ENCODE results near the gene KIFC1. TPM values are rescaled to one million over a fixed set of nuclear protein-coding genes. Genes with fewer than 3 reads are reported as not detected.

The KIFC1 gene
- total and polyA plus RNA-seq, 9 of the 15 experiments (the other 6 are each of a cell fraction or from before 2014, with no cell fraction given) = 1.3 to 95.2 (median 76.9) TPM

- FAIRE-seq = peak; percentile 29
- no peaks in the 10 kb centered on the region for H3K79me2 ChIP-seq (ENCODE audit: control insufficient read depth, insufficient read depth, low read length)
- no peak overlapping the region for H3K4me3 ChIP-seq
- intact Hi-C loops (cut with micrococcal nuclease) (no loop called here), in situ Hi-C loops (cut with MboI) (no loop called here)
- H3K9ac ChIP-seq (ENCODE audit: insufficient read depth in 1 of 2, low read depth in 2 of 2, low read length in 2 of 2) = no peak overlapping the region
- TF ChIP-seq ZNF175 (CRISPR knock-in tag; IDR thresholded peaks at IDR 0.05; ENCODE audit: low read depth) (no peak), CEBPG (CRISPR knock-in tag; IDR thresholded peaks at IDR 0.05) (no peak), CEBPG (tag; conservative IDR thresholded peaks at IDR 0.05 in 1 of 2, IDR thresholded peaks at IDR 0.05 in 1 of 2) (peak; percentile 7 to 55; a peak in 2 of 4 replicates)
- no peak overlapping the region for H3K27ac ChIP-seq (ENCODE audit: extremely low read depth, low read depth, low read length)
- ChIA-PET CTCF (ENCODE audit: low intra/inter-chr PET ratio) (no interaction called here), POLR2A (interaction anchor here (1.3 to 1.5 kb wide), 2 partner anchors 9 to 14 kb away, joined by 6 to 9 read pairs; partner anchors contain the start of gene ZBTB9)
- no peak for ATAC-seq
- WGBS (ENCODE audit: insufficient coverage, low coverage, missing lambda C conversion rate) = 66% methylated on average over 3 of the region's 3 CpGs
- H3K4me2 ChIP-seq (ENCODE audit: insufficient read depth, low read length) = no peak overlapping the region
- H3K9me3 ChIP-seq (replicated peaks; ENCODE audit: control insufficient read depth, insufficient read depth, low read depth, low read length) = no peaks in the 10 kb centered on the region
- peaks cover 82% of the 10 kb centered on the region; the same call in 2 of the 3 replicates for H3K36me3 ChIP-seq (ENCODE audit: control insufficient read depth, insufficient read depth, low read length)
- H4K20me1 ChIP-seq (replicated peaks; ENCODE audit: control insufficient read depth, insufficient read depth, low read length) = no peaks in the 10 kb centered on the region; the same call in 1 of the 2 replicates
- no peaks in the 10 kb centered on the region for H3K27me3 ChIP-seq (ENCODE audit: control insufficient read depth in 2 of 2, insufficient read depth in 2 of 2, low read length in 2 of 2)
- H3K4me1 ChIP-seq (replicated peaks in 1 of 2; ENCODE audit: control insufficient read depth in 2 of 2, insufficient read depth in 2 of 2, low read length in 2 of 2) = peaks cover 10 to 23% of the 10 kb centered on the region in 2 experiments
- BruUV-seq (replicated peaks) = no TSS peak
- peaks cover 3% of the 10 kb centered on the region for H3K9me1 ChIP-seq (ENCODE audit: control insufficient read depth, insufficient read depth, low read length)
- no peak for DNase-seq (ENCODE audit: extremely low read depth in 1 of 4, low spot score in 3 of 4)
- no peak overlapping the region for H2AFZ ChIP-seq (ENCODE audit: low read depth, low read length)
Measured at GRCh38 chr6:33445119-33445603, 53.5 kb downstream of the KIFC1 start.

- Histone ChIP-seq H3K9me1 (ENCODE audit: control insufficient read depth, insufficient read depth, low read length) (peaks cover 3% of the 10 kb centered on the region), H2AFZ (ENCODE audit: low read depth, low read length) (no peak overlapping the region), H3K4me1 (replicated peaks in 1 of 2; ENCODE audit: control insufficient read depth in 2 of 2, insufficient read depth in 2 of 2, low read length in 2 of 2) (peaks cover 0 to 11% of the 10 kb centered on the region in 2 experiments; a peak in 1 of 5 replicates), H3K36me3 (ENCODE audit: control insufficient read depth, insufficient read depth, low read length) (peaks cover 81% of the 10 kb centered on the region; the same call in 2 of the 3 replicates), H3K4me2 (ENCODE audit: insufficient read depth, low read length) (no peak overlapping the region), H3K4me3 (no peak overlapping the region), H4K20me1 (replicated peaks; ENCODE audit: control insufficient read depth, insufficient read depth, low read length) (no peaks in the 10 kb centered on the region), H3K9ac (ENCODE audit: insufficient read depth in 1 of 2, low read depth in 2 of 2, low read length in 2 of 2) (0 out of 4 replicates have a peak overlapping the region, but pooled peaks of 1 of the 2 experiments have one; percentile 11), H3K27me3 (ENCODE audit: control insufficient read depth in 2 of 2, insufficient read depth in 2 of 2, low read length in 2 of 2) (no peaks in the 10 kb centered on the region), H3K9me3 (replicated peaks; ENCODE audit: control insufficient read depth, insufficient read depth, low read depth, low read length) (no peaks in the 10 kb centered on the region), H3K27ac (ENCODE audit: extremely low read depth, low read depth, low read length) (no peak overlapping the region), H3K79me2 (ENCODE audit: control insufficient read depth, insufficient read depth, low read length) (no peaks in the 10 kb centered on the region)
- CTCF ChIA-PET (ENCODE audit: low intra/inter-chr PET ratio) = no interaction called here
- BruUV-seq (replicated peaks) = no TSS peak
- intact Hi-C loops (cut with micrococcal nuclease) (no loop called here), in situ Hi-C loops (cut with MboI) (no loop called here)
- POLR2A ChIA-PET = interaction anchor here (1.2 kb wide), 1 partner anchor 15 kb away, joined by 3 read pairs; no protein-coding TSS in a partner anchor
- TF ChIP-seq SP1 (CRISPR knock-in tag; IDR thresholded peaks at IDR 0.05) (no peak), ZFPM2 (CRISPR knock-in tag; IDR thresholded peaks at IDR 0.05) (no peak), ATF1 (CRISPR knock-in tag; IDR thresholded peaks at IDR 0.05) (no peak), ATF1 (tag; IDR thresholded peaks at IDR 0.05) (no peak)
- 89% methylated on average over 10 of the region's 10 CpGs for WGBS (ENCODE audit: insufficient coverage, low coverage, missing lambda C conversion rate)
- no peak for FAIRE-seq
- no peak for DNase-seq (ENCODE audit: extremely low read depth in 1 of 4, low spot score in 3 of 4)
- ATAC-seq = no peak
Measured at GRCh38 chr6:33446356-33446755, 54.7 kb downstream of the KIFC1 start.
